Neutrophil (primary cell): Measurements from ENCODE around the gene DAB2IP.

Source experiments
- H3K27ac ChIP-seq: fragments of 200-600 bp; sonication (generic); 2 replicates; pipeline ENCODE4 v1.5.1; 2016; ENCODE audit warnings: mild to moderate bottlenecking, moderate library complexity
- H3K27me3 ChIP-seq: fragments of 200-600 bp; sonication (generic); 2 replicates; pipeline ENCODE4 v1.6.0; 2016; ENCODE audit warnings: mild to moderate bottlenecking
- H3K36me3 ChIP-seq: fragments of 200-600 bp; sonication (generic); 2 replicates; pipeline ENCODE4 v1.5.1; 2017
- H3K4me1 ChIP-seq, 2 experiments: fragments of 200-600 bp in 1 of 2; sonication (generic) in 1 of 2; 1 replicate in 1 of 2; 2 replicates in 1 of 2; pipeline versions ENCODE4 v1.5.1 to v1.6.1; 2013 to 2016; ENCODE audit warnings: low read depth in 1 of 2, low read length in 1 of 2, mild to moderate bottlenecking in 1 of 2, moderate library complexity in 1 of 2; ENCODE audit not compliant: control insufficient read depth in 1 of 2, insufficient read depth in 1 of 2
- H3K4me3 ChIP-seq, 2 experiments: fragments of 200-600 bp in 1 of 2; sonication (generic) in 1 of 2; 1 replicate in 1 of 2; 2 replicates in 1 of 2; pipeline ENCODE4 v1.5.1; 2013 to 2016; ENCODE audit warnings: low read depth in 1 of 2, low read length in 1 of 2, mild to moderate bottlenecking in 1 of 2, moderate library complexity in 1 of 2
- H3K9me3 ChIP-seq: fragments of 200-600 bp; sonication (generic); 2 replicates; pipeline ENCODE4 v1.5.1; 2016
- TF ChIP-seq, protein P1 (sequence below): fragments of 200-600 bp; sonication (generic); IDR thresholded peaks from 2 replicates; pipeline ENCODE4 v1.5.1; 2016; ENCODE audit warnings: antibody characterized with exemption

Gene DAB2IP

DNA sequence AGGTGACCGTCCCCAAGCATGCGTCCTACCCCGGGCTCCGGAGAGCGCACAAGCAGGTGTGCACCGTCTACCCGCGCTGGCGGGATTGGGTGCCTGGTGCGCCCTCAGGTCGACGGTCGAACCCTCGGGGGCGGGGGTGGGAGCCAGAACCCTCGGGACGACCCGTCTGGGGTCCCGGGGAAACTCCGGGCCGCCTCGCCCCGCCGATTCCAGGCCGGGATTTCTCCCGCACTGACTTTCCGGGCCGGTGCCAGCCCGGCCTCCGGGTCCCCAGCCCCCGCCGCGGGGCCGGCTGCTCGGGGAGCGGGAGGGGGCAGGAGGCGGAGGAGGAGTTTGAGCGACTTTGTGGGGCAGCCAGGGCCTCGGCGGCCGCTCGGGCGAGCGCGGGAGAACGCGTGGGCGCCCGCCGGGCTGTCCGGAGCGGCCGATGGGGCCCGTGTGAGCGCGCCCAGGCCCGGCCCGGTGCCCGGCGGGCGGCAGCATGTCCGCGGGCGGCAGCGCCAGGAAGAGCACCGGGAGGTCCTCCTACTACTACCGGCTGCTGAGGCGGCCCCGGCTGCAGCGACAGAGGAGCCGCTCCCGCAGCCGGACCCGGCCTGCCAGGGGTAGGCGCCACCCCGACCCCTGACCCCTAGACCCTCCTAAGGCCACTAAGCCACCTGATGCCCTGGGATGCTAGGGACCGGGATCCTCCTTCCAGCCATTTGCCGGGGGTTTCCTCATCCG is at the start of gene DAB2IP:
Gene DAB2IP, plus strand, starts transcription at position 340 of the 726 bp plus-strand sequence. Its CDS starts 142 bp downstream, at position 482.
- Histone ChIP-seq H3K9me3 (no peaks in the 10 kb centered on the region), H3K27me3 (peaks cover 88% of the 10 kb centered on the region), H3K36me3 (no peaks in the 10 kb centered on the region), H3K27ac (no peak within 1 kb of the TSS), H3K4me3 (no peak within 1 kb of the TSS), H3K4me1 (peaks cover 0 to 4% of the 10 kb centered on the region in 2 experiments)
- TF ChIP-seq, protein P1, sequence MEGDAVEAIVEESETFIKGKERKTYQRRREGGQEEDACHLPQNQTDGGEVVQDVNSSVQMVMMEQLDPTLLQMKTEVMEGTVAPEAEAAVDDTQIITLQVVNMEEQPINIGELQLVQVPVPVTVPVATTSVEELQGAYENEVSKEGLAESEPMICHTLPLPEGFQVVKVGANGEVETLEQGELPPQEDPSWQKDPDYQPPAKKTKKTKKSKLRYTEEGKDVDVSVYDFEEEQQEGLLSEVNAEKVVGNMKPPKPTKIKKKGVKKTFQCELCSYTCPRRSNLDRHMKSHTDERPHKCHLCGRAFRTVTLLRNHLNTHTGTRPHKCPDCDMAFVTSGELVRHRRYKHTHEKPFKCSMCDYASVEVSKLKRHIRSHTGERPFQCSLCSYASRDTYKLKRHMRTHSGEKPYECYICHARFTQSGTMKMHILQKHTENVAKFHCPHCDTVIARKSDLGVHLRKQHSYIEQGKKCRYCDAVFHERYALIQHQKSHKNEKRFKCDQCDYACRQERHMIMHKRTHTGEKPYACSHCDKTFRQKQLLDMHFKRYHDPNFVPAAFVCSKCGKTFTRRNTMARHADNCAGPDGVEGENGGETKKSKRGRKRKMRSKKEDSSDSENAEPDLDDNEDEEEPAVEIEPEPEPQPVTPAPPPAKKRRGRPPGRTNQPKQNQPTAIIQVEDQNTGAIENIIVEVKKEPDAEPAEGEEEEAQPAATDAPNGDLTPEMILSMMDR: no peak

DNA sequence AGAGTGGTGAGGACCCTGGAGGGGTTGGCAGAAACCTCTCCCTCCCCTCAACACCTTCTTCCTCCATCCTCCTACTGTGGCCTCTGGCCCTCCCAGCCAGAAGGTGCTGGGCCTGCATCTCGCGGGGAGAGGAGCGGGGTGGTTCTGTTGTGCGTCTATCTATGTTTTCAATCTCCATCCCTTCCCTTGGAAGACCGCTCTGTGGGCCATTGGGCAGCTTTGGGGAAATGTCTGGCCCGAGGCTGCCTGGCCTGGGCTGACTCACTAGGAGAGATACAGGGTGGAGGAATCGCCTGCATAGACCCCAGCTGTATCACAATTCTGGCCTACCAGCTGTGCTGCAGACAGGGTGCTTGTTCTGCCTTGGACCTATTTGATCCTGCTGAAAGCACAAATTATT is 48.4 kb upstream of the DAB2IP start:
- TF ChIP-seq, protein P1: no peak
- H3K27ac ChIP-seq: no peak overlapping the region
- H3K4me3 ChIP-seq: no peak overlapping the region
- H3K9me3 ChIP-seq: no peaks in the 10 kb centered on the region
- H3K36me3 ChIP-seq: no peaks in the 10 kb centered on the region
- peaks cover 12 to 26% of the 10 kb centered on the region in 2 experiments for H3K4me1 ChIP-seq
- peaks cover 96% of the 10 kb centered on the region for H3K27me3 ChIP-seq

DNA sequence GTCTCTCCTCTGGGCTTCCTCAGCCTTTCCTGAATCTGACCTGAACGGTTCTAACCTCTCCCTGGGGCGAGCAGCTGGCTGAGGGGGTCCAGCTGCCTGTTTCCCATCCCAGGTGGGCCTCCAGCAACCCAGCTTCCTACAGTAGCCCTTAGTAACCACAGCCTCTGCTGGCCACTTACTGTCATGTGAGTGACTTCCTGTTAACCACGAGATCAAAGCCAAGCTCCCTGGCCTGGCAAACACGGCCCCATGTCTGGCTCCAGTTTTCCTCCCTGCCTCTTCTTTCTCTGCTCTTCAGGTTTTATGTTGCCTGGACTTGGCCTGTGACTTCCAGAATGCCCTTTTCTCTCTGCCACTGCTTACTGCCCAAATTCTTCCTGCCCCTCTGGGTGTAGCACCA is 47.2 kb upstream of the DAB2IP start:
- no peaks in the 10 kb centered on the region for H3K9me3 ChIP-seq
- TF ChIP-seq, protein P1: no peak
- peaks cover 96% of the 10 kb centered on the region for H3K27me3 ChIP-seq
- H3K4me1 ChIP-seq: peaks cover 12 to 23% of the 10 kb centered on the region in 2 experiments
- no peak overlapping the region for H3K27ac ChIP-seq
- no peak overlapping the region for H3K4me3 ChIP-seq
- no peaks in the 10 kb centered on the region for H3K36me3 ChIP-seq

- Histone ChIP-seq H3K9me3 (no peaks in the 10 kb centered on the region), H3K36me3 (no peaks in the 10 kb centered on the region), H3K27me3 (peaks cover 96% of the 10 kb centered on the region), H3K4me3 (no peak overlapping the region), H3K27ac (no peak overlapping the region), H3K4me1 (peaks cover 12 to 19% of the 10 kb centered on the region in 2 experiments)
- TF ChIP-seq, protein P1: no peak
Measured at GRCh38 chr9:121604654-121605053, 46.8 kb upstream of the DAB2IP start.

- Histone ChIP-seq H3K27me3 (peaks cover 98% of the 10 kb centered on the region), H3K4me3 (no peak overlapping the region), H3K4me1 (peaks cover 3% of the 10 kb centered on the region in 2 experiments), H3K9me3 (no peaks in the 10 kb centered on the region), H3K36me3 (no peaks in the 10 kb centered on the region), H3K27ac (no peak overlapping the region)
- TF ChIP-seq, protein P1: no peak
Measured at GRCh38 chr9:121607434-121608167, 43.8 kb upstream of the DAB2IP start.
